ENCODE results near the gene AURKB.

- TF ChIP-seq CTCF (IDR thresholded peaks at IDR 0.05) (no peak), POLR2A (IDR thresholded peaks at IDR 0.05) (no peak)
Measured at GRCh38 chr17:8167526-8167925, 42.8 kb downstream of the AURKB start.

Data from right lobe of liver (tissue), 4 donors.